Subcutaneous abdominal adipose tissue (tissue), 5 donors: Measurements from ENCODE around the gene IFNE.
"Not testable (repeated sequence)": the region's sequence is repeated elsewhere in the genome, so short reads cannot be mapped to it uniquely, and the experiment has no call there.

Experiments
- H3K27ac ChIP-seq: one replicate; pipeline ENCODE4 v1.7.0; 2013; ENCODE audit warnings: low read depth, mild to moderate bottlenecking, inconsistent platforms, low read length, moderate library complexity
- H3K27me3 ChIP-seq, 5 donors: one replicate each; pipeline ENCODE4 v1.7.0; 2013; ENCODE audit warnings: low read length in 5 of 5, inconsistent platforms in 1 of 5; ENCODE audit not compliant: control insufficient read depth in 5 of 5, insufficient read depth in 4 of 5
- H3K36me3 ChIP-seq, 5 donors: one replicate each; pipeline ENCODE4 v1.7.0; 2013; ENCODE audit warnings: low read length in 5 of 5; ENCODE audit not compliant: control insufficient read depth in 5 of 5, insufficient read depth in 5 of 5
- H3K4me1 ChIP-seq, 5 donors: one replicate each; pipeline ENCODE4 v1.7.0; 2013; ENCODE audit warnings: low read length in 5 of 5, mild to moderate bottlenecking in 3 of 5, moderate library complexity in 1 of 5; ENCODE audit not compliant: control insufficient read depth in 5 of 5, insufficient read depth in 5 of 5
- H3K4me3 ChIP-seq, 5 donors: one replicate each; pipeline ENCODE4 v1.7.0; 2013; ENCODE audit warnings: low read length in 5 of 5, low read depth in 1 of 5
- H3K9ac ChIP-seq, 5 donors: one replicate each; pipeline ENCODE4 v1.7.0; 2013; ENCODE audit warnings: low read length in 5 of 5, mild to moderate bottlenecking in 4 of 5, moderate library complexity in 3 of 5
- H3K9me3 ChIP-seq, 5 donors: one replicate each; pipeline ENCODE4 v1.7.0; 2013; ENCODE audit warnings: low read length in 5 of 5; ENCODE audit not compliant: control insufficient read depth in 5 of 5
- donor health status: healthy.
- donor health status: healthy.
- donor health status: healthy.
- donor health status: healthy.
- donor health status: healthy.

IFNE gene

GRCh38 chr9:21455320-21455719 lies 26.8 kb downstream of the IFNE start:
- Histone ChIP-seq H3K9ac (no peak overlapping the region), H3K4me3 (no peak overlapping the region), H3K4me1 (no peaks in the 10 kb centered on the region), H3K9me3 (no peaks in the 10 kb centered on the region), H3K27me3 (no peaks in the 10 kb centered on the region), H3K27ac (no peak overlapping the region), H3K36me3 (no peaks in the 10 kb centered on the region)

- Histone ChIP-seq H3K4me3 (no peak overlapping the region), H3K9me3 (no peaks in the 10 kb centered on the region), H3K36me3 (no peaks in the 10 kb centered on the region), H3K27me3 (no peaks in the 10 kb centered on the region), H3K9ac (no peak overlapping the region), H3K4me1 (no peaks in the 10 kb centered on the region), H3K27ac (no peak overlapping the region)
Observed at GRCh38 chr9:21454149-21454548, 28.0 kb downstream of the IFNE start.

GRCh38 chr9:21452681-21453080 lies 29.4 kb downstream of the IFNE start:
- Histone ChIP-seq H3K4me1 (no peaks in the 10 kb centered on the region), H3K27ac (no peak overlapping the region), H3K27me3 (peaks cover 0 to 2% (median 0%) of the 10 kb centered on the region in 5 donors), H3K9ac (no peak overlapping the region), H3K36me3 (no peaks in the 10 kb centered on the region), H3K4me3 (no peak overlapping the region), H3K9me3 (no peaks in the 10 kb centered on the region)

GRCh38 chr9:21450733-21451394 lies 31.2 kb downstream of the IFNE start:
- Histone ChIP-seq H3K27ac (no peak overlapping the region), H3K4me1 (no peaks in the 10 kb centered on the region), H3K36me3 (no peaks in the 10 kb centered on the region), H3K4me3 (no peak overlapping the region), H3K27me3 (peaks cover 0 to 2% (median 0%) of the 10 kb centered on the region in 5 donors), H3K9ac (no peak overlapping the region), H3K9me3 (no peaks in the 10 kb centered on the region)

GRCh38 chr9:21449312-21449711 lies 32.8 kb downstream of the IFNE start:
- not testable (repeated sequence) for H3K27me3 ChIP-seq, H3K9me3 ChIP-seq, H3K4me3 ChIP-seq, H3K9ac ChIP-seq, H3K36me3 ChIP-seq, H3K4me1 ChIP-seq, H3K27ac ChIP-seq

- H3K36me3 ChIP-seq, result no peaks in the 10 kb centered on the region
- H3K27ac ChIP-seq, result no peak overlapping the region
- no peak overlapping the region for H3K9ac ChIP-seq
- H3K4me3 ChIP-seq, result no peak overlapping the region
- peaks cover 0 to 3% (median 0%) of the 10 kb centered on the region in 5 donors for H3K27me3 ChIP-seq
- peaks cover 0 to 8% (median 0%) of the 10 kb centered on the region in 5 donors for H3K9me3 ChIP-seq
- H3K4me1 ChIP-seq, result no peaks in the 10 kb centered on the region
Observed at GRCh38 chr9:21443849-21444625, 38.1 kb downstream of the IFNE start.

GRCh38 chr9:21440139-21440538 lies 42.0 kb downstream of the IFNE start, which contains the start of gene IFNA1:
TSS of gene IFNA1 (plus strand) at chr9:21440439. CDS start at chr9:21440508, 69 bp downstream.
- no peaks in the 10 kb centered on the region for H3K36me3 ChIP-seq
- peaks cover 0 to 8% (median 0%) of the 10 kb centered on the region in 5 donors for H3K9me3 ChIP-seq
- H3K4me3 ChIP-seq, result no peak within 1 kb of the TSS
- H3K9ac ChIP-seq, result no peak within 1 kb of the TSS
- H3K27ac ChIP-seq, result no peak within 1 kb of the TSS
- peaks cover 0 to 6% (median 0%) of the 10 kb centered on the region in 5 donors for H3K27me3 ChIP-seq
- no peaks in the 10 kb centered on the region for H3K4me1 ChIP-seq

- H3K9ac ChIP-seq, H3K27me3 ChIP-seq, H3K9me3 ChIP-seq, H3K27ac ChIP-seq, H3K4me3 ChIP-seq, H3K36me3 ChIP-seq, H3K4me1 ChIP-seq: not testable (repeated sequence)
Observed at GRCh38 chr9:21435015-21435383, 47.1 kb downstream of the IFNE start.

GRCh38 chr9:21434202-21435014 lies 47.7 kb downstream of the IFNE start:
- peaks cover 0 to 3% (median 0%) of the 10 kb centered on the region in 5 donors for H3K27me3 ChIP-seq
- H3K9me3 ChIP-seq, result no peaks in the 10 kb centered on the region
- H3K4me3 ChIP-seq, result no peak overlapping the region

More at GRCh38 chr9:21434202-21435014, 47.7 kb downstream of the IFNE start:
- H3K27ac ChIP-seq, result no peak overlapping the region
- H3K9ac ChIP-seq, result no peak overlapping the region
- H3K4me1 ChIP-seq, result peaks cover 0 to 7% (median 0%) of the 10 kb centered on the region in 5 donors
- no peaks in the 10 kb centered on the region for H3K36me3 ChIP-seq
